Psoas muscle (tissue), 8 donors: ENCODE measurements around the gene P2RY6. TPM values are rescaled to one million over a fixed set of nuclear protein-coding genes. Genes with fewer than 3 reads are reported as not detected.

Experiments
- ATAC-seq, 4 donors: fragments of 200-7000 bp; cut with Tn5 transposase; one replicate each; pipeline ENCODE4 v1.9.1; 2020; ENCODE audit warnings: moderate library complexity in 3 of 4, mild to moderate bottlenecking in 2 of 4
- DNase-seq, 2 donors: peaks; one replicate each; pipeline ENCODE4 v3.0.0-alpha.2; 2020
- H3K27ac ChIP-seq: fragments of 200-600 bp; one replicate; pipeline ENCODE4 v1.8.0; 2022
- H3K27me3 ChIP-seq, 3 donors: fragments of 200-600 bp in 1 of 3; one replicate each; pipeline versions ENCODE4 v1.6.1 to v1.8.0; 2013 to 2022; ENCODE audit warnings: low read length in 2 of 3, mild to moderate bottlenecking in 2 of 3, moderate library complexity in 1 of 3; ENCODE audit not compliant: insufficient read depth in 3 of 3
- H3K36me3 ChIP-seq, 2 donors: fragments of 200-600 bp in 1 of 2; one replicate each; pipeline versions ENCODE4 v1.6.1 to v1.8.0; 2013 to 2022; ENCODE audit warnings: low read depth in 1 of 2, mild to moderate bottlenecking in 1 of 2, moderate library complexity in 1 of 2; ENCODE audit not compliant: insufficient read depth in 1 of 2
- H3K4me1 ChIP-seq: fragments of 200-600 bp; one replicate; pipeline ENCODE4 v1.8.0; 2022
- H3K4me3 ChIP-seq: fragments of 200-600 bp; one replicate; pipeline ENCODE4 v1.8.0; 2022; ENCODE audit warnings: mild to moderate bottlenecking
- H3K9me3 ChIP-seq: fragments of 200-600 bp; one replicate; pipeline ENCODE4 v1.8.0; 2022
- WGBS, 3 donors: extraction: QIAGEN DNeasy Blood & Tissue Kit; methylation state at CpG; one replicate each; pipeline versions ENCODE4 v1.1.6 to v1.1.7; 2013; 5-methylcytosine and 5-hydroxymethylcytosine counted together
- intact Hi-C, 2 donors: fragments of 100-400 bp; cut with DNase I; formaldehyde crosslinking; loops; one replicate each; pipeline versions ENCODE4 v1.11.0 to v1.14.2; 2022
- polyA plus RNA-seq, 3 donors: library from polyadenylated mRNA; stranded (reverse); fragments of 200-250 nt; gene quantifications; one replicate each; pipeline ENCODE4 v1.2.3, GENCODE V29; 2013
- total RNA-seq, 4 donors: library from RNA; stranded (reverse); fragmentation: NEBNext Ultra II Directional in 2 of 4; extraction: Animal tissue kit (Norgen Biotek cat#: 25700) in 2 of 4; gene quantifications; one replicate each; pipeline versions ENCODE4 v1.2.1 to v1.2.4, GENCODE V29; 2021 to 2023
- TF ChIP-seq, protein P1 (sequence below): fragments of 200-600 bp; IDR thresholded peaks from one replicate; pipeline ENCODE4 v1.8.0; 2022; ENCODE audit warnings: antibody characterized with exemption
- donor health status: healthy with polysubstance abuse.
- donor health status: DM: no; HTN: no; CAD: no; lungs with moderate emphysema.
- donor health status: Bipolar disorder and iron deficiency.
- donor health status: healthy.
- donor health status: DM: yes; HTN: yes; CAD: no.
- donor health status: DM: no; HTN: no; CAD: no.
- donor health status: DM: no; HTN: no; CAD: no.
- donor health status: DM: yes; HTN: yes; CAD: no.

The P2RY6 gene
- total and polyA plus RNA-seq, 7 donors: 0.59 to 2.5 (median 1.3) TPM

DNA sequence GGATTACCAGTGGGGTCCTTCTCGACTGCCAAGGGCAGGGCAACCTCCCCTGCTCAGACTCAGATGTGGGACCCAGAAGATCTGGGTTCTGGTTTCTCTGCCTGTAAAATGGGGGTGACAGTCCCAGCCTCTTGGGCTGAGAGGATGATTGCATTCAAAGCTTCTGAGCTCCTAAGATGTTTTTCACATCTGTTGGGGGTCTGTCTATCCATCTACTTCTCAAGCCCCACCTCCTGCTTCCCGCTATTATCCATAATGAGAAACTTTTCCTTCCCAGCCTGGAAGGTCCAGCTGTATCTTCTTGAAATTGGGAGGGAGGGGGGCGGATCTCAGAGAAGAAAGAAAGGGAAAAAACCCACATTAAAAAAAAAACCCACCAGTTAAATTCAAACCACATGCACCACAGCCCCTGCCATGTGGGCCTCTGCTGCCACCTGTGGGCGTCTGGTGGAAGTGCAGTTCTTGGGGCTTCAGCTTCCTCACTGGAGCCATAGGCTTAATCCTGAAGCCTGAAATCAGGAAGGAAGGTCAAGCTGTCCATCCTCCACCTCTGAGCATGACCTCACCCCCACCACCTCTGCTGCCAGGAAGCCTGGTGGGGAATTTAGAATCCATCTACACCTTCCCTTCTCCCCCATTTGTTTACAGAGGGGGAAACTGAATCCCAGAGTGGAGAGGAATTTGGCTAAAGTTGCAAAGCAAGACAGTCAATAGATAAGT is 63.2 kb downstream of the P2RY6 start:
- intact Hi-C loops: loop anchor here (1.0 to 5.0 kb wide), 2 partner anchors 28 to 148 kb away; no protein-coding TSS in a partner anchor
- WGBS, 3 donors: 9 to 14% (median 12%) methylated on average over 4 of the region's 4 CpGs
- H3K9me3 ChIP-seq: no peaks in the 10 kb centered on the region
- no peaks in the 10 kb centered on the region for H3K36me3 ChIP-seq
- peak; percentile 72 to 92 (median 84) for ATAC-seq
- DNase-seq: peak; percentile 82 to 90
- peaks cover 11% of the 10 kb centered on the region for H3K4me1 ChIP-seq
- no peaks in the 10 kb centered on the region for H3K27me3 ChIP-seq
- TF ChIP-seq, protein P1, sequence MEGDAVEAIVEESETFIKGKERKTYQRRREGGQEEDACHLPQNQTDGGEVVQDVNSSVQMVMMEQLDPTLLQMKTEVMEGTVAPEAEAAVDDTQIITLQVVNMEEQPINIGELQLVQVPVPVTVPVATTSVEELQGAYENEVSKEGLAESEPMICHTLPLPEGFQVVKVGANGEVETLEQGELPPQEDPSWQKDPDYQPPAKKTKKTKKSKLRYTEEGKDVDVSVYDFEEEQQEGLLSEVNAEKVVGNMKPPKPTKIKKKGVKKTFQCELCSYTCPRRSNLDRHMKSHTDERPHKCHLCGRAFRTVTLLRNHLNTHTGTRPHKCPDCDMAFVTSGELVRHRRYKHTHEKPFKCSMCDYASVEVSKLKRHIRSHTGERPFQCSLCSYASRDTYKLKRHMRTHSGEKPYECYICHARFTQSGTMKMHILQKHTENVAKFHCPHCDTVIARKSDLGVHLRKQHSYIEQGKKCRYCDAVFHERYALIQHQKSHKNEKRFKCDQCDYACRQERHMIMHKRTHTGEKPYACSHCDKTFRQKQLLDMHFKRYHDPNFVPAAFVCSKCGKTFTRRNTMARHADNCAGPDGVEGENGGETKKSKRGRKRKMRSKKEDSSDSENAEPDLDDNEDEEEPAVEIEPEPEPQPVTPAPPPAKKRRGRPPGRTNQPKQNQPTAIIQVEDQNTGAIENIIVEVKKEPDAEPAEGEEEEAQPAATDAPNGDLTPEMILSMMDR: peak; percentile 99
- no peak overlapping the region for H3K4me3 ChIP-seq
- H3K27ac ChIP-seq: peak overlapping the region; percentile 50

DNA sequence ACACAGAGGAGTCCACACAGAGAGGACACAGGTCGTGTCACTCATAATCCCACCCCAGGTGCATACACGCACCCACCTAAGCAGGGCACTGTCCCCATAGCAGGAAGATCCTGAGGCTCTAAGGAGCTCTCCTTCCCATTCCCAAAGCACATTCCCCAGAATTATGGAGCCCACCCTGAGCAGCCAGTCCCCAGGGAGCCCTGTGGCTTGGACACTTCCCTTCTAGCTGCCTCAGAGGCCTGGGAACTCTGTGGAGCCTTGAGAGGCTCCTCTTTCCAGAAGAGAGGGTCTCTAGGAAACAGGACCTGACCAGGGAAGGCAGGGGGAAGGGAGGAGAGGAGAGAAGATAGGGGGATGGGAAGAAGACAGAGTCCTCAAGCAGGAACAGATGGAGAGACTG is 65.7 kb downstream of the P2RY6 start:
- Histone ChIP-seq H3K4me3 (no peak overlapping the region), H3K27ac (no peak overlapping the region), H3K27me3 (no peaks in the 10 kb centered on the region), H3K4me1 (peaks cover 11% of the 10 kb centered on the region), H3K9me3 (no peaks in the 10 kb centered on the region), H3K36me3 (no peaks in the 10 kb centered on the region)
- DNase-seq: no peak
- TF ChIP-seq, protein P1: no peak
- WGBS, 3 donors: 85 to 90% (median 89%) methylated on average over 2 of the region's 2 CpGs
- intact Hi-C loops: loop anchor here in 1 of 2 donors (5.0 kb wide), 1 partner anchor 151 kb away; no protein-coding TSS in a partner anchor
- ATAC-seq: no peak

DNA sequence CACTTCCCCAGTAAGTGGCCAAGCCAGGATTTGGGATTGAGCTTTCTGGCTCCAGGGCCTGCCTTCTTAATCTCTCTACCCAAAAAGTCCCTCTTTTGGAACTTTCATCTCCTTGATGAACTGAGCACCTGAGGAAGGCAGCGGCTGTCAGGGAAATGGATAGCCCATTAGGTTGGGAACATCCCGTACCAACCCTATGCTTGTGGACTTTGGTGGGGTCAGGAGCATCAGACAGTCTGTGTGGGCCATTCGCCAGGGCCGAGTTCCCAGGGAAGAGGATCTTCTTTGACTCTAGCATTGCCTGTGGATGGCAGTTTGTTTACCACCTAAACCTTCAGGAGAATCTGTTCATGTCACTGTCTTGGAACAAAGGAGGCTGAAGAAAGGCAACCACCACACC is 66.1 kb downstream of the P2RY6 start:
- no peak for DNase-seq
- intact Hi-C loops: loop anchor here in 1 of 2 donors (5.0 kb wide), 1 partner anchor 151 kb away; no protein-coding TSS in a partner anchor
- 53 to 77% (median 68%) methylated on average over 4 of the region's 4 CpGs for WGBS, 3 donors
- Histone ChIP-seq H3K9me3 (no peaks in the 10 kb centered on the region), H3K27me3 (no peaks in the 10 kb centered on the region), H3K4me3 (no peak overlapping the region), H3K27ac (no peak overlapping the region), H3K4me1 (peaks cover 14% of the 10 kb centered on the region), H3K36me3 (no peaks in the 10 kb centered on the region)
- ATAC-seq: no peak
- TF ChIP-seq, protein P1: no peak

DNA sequence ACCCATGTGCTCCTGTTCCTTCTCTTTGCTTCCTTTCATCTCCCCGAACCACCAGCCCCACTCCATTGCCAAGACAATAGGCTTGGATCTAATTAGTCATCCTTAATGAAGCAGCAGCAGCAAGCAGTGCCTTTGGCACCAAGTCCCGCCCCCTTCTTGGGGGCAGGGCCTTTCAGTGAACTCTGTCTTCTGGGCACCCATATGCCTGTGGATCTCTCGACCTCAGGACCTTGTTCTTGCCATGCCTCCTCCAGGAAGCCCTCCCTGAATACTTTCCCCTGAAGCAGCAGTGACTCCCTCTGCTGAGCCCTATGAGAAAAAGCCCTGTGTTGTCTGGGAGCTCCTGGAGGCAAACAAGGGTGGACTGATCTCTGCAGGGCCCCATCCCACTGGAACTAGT is 68.0 kb downstream of the P2RY6 start:
- peaks cover 15% of the 10 kb centered on the region for H3K4me1 ChIP-seq
- H3K36me3 ChIP-seq: no peaks in the 10 kb centered on the region
- intact Hi-C loops: no loop called here
- DNase-seq (no peak), ATAC-seq (no peak)
- no peaks in the 10 kb centered on the region for H3K27me3 ChIP-seq
- no peaks in the 10 kb centered on the region for H3K9me3 ChIP-seq
- 70 to 88% (median 73%) methylated on average over 3 of the region's 3 CpGs for WGBS, 3 donors
- TF ChIP-seq, protein P1: no peak
- H3K27ac ChIP-seq: no peak overlapping the region
- H3K4me3 ChIP-seq: no peak overlapping the region
